Spleen (tissue), 7 donors: ENCODE data around the gene IL1F10.

Experiments used
- CTCF ChIP-seq, 11 experiments: fragments of 200-600 bp in 7 of 11; fragments of 450-650 bp in 4 of 11; sonication (generic) in 4 of 11; IDR thresholded peaks in 8 of 11; conservative IDR thresholded peaks in 3 of 11; 1 replicate in 7 of 11; 2 replicates in 4 of 11; pipeline versions ENCODE4 v1.4.0 to v1.8.0; 2016 to 2021; ENCODE audit warnings: antibody characterized with exemption in 11 of 11, inconsistent platforms in 4 of 11, mild to moderate bottlenecking in 1 of 11
- POLR2A ChIP-seq, 3 donors: fragments of 450-650 bp; IDR thresholded peaks; one replicate each; pipeline ENCODE4 v1.5.1; 2017; ENCODE audit warnings: antibody characterized with exemption in 3 of 3, mild to moderate bottlenecking in 1 of 3
- POLR2AphosphoS5 ChIP-seq, 3 donors: sonication (generic); formaldehyde crosslinking; IDR thresholded peaks; one replicate each; pipeline ENCODE4 v1.5.1; 2017; ENCODE audit warnings: antibody characterized with exemption in 3 of 3
- donor health status: DM: no; HTN: no; CAD: no; lungs with moderate emphysema.
- donor health status: DM: no; HTN: no; CAD: no.
- donor health status: DM: no; HTN: no; CAD: no.

- TF ChIP-seq CTCF (IDR thresholded peaks at IDR 0.05 in 8 of 11, conservative IDR thresholded peaks at IDR 0.05 in 3 of 11) (no peak), POLR2A (IDR thresholded peaks at IDR 0.05) (no peak), POLR2AphosphoS5 (IDR thresholded peaks at IDR 0.05) (no peak)
Observed at GRCh38 chr2:113075030-113075429, 7.3 kb downstream of the IL1F10 start.
